ENCODE results near the gene RAB4A.
"Not testable (repeated sequence)": the region's sequence is repeated elsewhere in the genome, so short reads cannot be mapped to it uniquely, and the experiment has no call there.

RAB4A gene

DNA sequence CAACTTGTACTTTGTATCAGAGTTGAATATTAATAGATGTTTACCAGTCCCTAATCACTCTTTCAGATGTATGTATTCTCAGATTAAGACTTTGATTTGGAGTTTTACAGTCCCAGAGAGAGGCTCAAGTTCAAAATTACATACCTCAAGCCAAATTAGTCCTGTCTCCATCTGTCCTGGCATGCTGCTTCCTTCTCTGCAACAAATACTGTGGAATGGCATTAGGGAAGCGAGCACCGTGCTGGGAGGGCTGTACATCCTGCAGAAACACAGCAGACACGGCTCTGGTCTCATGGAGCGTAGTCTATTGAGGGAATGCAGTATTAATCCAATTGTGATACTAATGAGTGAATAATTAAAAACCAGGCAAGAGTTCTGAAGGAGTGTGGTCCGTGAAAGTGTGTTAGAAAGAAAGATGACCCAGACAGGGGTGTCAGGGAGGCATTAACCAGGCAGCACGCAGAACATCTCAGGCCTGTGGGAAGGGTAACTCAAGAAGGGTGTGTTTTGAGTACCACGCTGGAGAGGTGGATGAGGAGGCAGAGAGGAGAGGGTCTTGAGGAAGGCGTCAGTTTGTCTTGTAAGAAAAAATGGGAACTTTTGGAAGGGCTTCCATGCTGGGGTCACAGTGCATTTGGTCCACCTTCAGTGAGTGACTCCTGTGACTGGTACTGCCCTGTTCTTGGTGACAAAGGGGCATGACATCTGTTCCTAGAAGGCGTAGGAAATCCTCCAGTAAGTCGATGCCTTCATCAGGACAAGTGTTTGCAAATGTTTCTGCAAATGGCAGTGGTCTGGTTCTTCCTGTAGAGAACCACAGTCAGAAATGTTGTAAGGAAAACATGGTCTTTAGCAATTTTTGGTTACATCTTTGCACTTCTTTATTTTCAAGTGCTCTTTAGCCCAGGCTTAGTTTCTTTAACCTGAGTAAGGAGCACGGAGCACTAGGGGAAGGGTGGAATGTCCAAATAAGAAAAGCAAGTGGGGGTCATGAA, 1.6 kb downstream of the RAB4A start:
- peak; percentile 81 to 90 for DNase-seq

DNA sequence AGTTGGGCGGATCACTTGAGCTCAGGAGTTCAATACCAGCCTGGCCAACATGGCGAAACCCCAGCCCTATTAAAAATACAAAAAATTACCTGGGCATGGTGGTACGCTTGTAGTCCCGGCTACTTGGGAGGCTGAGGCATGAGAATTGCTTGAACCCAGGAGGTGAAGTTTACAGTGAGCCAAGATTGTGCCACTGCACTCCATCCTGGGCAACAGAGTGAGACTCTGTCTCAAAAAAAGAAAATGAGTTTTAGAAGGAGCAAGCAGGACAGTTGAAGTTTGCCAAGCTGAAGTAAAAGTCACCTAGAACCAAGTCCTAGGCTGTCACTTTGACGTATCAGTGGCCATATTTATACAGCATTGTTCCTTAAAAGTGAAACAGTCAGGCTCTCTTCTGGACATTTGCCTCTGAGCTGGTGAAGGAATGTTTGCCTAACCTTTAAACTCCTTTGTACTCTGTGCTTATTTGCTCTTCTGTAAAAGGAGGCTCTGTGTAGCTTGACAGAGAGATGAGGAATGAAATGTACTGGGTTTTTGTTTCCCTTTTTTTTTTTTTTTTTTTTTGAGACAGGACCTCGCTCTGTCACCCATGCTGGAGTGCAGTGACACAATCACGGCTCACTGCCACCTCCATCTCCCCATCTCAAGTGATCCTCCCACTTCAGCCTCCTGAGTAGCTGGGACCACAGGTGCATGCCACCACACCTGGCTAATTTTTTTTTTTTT, 2.8 kb downstream of the RAB4A start:
- peak in 1 of 2 donors; percentile 22 for DNase-seq

DNA sequence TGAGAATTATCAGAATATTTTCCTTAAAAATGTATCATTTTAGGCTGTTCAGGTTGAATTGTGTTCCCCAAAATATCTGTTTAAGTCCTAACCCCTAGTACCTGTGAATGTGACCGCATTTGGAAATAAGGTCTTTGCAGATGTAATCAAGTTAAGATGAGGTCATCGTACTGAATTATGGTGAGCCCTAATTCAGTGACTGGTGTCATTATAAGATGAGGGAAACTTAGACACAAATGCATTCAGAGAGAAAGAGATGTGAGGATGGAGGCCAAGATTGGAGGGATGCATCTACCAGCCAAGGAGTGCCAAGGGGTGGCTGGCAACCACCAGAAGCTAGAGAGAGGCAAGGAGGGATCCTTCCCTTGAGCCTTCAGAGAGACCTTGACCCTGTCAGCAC, 4.1 kb downstream of the RAB4A start:
- DNase-seq, result no peak

DNA sequence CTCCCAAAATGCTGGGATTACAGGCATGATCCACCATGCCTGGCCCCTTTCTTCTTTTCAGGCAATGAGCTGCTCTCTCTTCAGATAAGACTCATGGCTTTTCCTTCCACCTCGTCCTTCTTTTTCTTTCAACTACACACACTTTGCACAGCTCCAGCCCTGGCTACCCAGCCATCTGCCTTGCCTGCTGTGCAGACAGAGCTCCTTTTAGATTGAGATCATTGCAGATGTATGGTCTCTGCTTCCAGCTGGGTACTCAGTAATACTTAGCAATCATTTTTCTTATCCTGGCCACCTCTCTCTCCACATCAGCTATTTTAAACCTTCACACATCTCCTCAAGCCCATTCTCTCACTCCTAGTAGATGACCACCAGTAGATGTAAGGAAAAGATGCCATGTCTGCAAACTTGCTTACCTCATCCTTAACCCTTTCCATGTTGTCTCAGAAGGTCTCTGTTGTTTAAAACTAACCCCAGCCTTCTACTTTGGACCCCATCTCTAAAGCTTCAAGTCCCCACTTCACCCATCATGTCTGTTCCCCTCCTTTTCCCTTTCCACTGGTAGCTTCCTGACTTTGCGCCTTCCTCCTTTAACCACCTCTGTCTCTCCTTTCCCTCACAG, 7.3 kb downstream of the RAB4A start:
- DNase-seq, result no peak

DNA sequence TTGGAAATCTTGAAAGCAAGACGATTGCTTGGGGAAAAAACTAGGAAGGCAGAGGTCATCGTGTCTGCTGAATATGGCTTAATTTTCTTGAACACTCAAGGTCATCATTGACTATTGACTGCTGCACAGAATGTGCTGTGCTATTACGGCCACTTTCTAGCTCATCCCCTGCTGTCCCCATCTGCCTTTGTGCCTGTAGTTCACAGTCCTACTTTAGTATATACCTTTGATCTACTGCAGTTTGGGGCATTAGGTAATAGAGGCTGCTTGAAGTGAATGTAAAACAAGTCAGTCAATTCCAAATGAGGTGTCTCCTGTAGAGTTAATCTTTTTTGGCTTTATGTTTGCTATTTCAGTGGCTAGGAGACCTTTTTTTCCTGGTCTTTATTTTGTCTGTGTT, 8.3 kb downstream of the RAB4A start:
- DNase-seq, result peak in 1 of 2 donors; percentile 17

DNA sequence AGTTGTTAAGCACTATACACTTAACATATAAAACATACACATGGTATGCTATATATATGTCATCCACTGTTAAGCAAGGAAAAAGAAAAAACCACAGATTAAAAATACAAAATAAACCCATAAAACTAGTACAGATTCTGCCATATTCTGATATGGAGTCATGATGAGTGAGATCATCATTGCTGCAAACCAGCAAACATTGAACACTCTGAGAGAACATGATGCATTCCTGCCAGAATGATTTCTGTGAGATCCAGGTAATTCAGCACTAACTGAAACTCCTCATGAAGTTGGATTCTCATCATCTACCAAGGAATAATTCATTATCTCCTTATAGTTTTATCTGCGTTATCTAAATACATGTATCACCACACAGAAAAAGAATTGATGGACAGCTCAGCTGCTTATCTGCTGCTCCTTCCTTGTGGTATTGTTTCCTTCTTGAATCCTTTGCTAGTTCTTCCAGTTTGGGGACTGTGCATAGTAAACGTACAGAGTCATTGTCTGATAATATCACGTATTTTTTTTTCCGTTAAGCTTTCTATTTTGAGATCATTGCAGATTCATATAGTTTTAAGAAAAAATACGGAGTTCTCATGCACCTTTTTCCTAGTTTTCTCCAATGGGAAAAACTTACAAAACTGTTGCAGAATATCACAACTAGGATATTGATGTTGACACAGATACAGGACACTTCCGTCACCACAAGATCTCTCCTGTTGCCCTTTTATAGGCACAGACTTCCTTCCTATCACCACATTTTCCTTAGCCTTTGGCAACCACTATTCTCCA, 9.3 kb downstream of the RAB4A start:
- DNase-seq, result no peak

DNA sequence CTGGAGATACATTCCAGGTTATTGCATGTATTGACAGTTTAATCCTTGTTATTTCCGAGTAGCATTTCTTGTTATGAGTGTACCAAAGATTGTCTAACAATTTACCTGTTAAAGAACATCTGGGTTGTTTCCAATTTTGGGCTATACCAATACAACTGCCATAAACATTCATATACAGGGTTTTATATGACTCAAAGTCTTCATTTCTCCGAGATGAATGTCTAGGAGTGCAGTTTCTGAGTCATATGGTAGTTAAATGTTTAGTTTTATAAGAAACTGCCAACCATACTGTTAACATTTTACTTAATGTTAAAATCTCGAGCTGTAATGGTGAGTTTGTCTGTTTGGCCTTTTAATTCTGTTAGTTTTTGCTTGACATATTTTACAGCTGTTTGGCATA, 10.0 kb downstream of the RAB4A start:
- DNase-seq, result no peak

DNA sequence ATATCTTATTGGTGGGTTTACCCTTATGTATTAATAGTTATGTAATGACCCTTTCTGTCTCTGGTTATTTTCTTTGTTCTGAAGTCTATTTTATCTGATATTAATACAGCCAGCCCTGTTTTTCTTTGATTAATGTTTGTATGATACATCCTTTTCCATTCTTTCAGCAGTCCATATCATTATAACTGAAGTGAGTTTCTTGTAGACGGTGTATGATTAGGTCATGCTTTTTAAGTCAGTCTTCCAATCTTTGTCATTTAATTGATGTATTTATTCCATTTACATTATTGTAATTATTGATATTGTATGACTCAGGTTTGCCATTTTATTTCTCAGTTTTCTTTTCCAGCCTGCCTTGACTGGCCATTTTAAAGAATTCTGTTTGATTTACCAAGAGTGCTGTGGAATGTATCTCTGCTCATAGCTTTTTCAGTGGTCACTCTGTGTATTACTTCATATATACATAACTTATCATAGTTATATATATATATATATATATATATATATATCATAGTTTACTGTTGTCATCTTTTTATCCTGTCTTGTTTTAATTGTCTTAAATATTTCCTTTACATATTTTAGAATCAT, 10.5 kb downstream of the RAB4A start:
- no peak for DNase-seq

DNA sequence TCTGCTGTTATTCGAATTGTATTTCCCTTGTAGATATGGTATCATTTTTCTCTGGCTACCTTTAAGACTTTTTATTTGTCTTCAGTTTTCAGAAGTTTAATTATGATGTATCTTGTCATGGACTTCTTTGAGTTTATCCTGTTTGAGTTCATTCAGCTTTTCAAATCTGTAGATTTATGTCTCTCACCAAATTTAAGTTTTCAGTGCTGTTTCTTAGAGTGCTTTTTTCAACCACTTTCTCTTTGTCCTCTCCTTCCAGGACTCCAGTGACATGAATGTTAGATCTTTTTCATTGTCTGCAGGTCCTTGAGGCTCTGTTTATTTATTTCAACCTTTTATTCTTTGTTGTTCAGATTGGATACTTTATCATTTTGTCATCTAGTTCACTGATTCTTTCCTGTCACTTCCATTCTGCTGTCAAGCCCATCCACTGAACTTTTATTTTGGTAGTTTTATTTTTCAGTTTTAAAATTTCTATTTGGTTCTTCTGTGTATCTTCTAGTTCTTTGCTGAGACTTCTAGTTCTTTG, 11.4 kb downstream of the RAB4A start:
- no peak for DNase-seq

DNA sequence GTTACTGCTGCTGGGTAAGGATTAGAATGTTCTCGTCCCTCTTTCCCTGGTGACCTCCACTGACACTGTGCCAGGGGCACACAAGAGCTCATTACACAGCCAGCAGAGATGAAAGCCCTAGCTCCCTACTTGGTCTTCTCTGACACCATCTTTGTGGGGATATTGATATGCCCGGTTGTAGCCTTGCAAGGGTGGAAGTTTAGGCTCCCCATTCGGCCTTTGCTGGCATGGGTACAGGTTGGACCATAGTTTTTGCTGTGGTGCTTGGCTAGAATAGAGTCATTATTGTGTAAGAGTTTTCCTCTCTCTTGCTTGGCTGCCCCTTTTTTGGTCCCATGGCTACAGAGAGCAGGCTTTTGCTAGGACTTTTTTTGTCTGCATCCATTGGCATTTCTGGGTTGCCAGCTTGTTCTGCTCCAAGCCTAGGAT, 12.3 kb downstream of the RAB4A start:
- DNase-seq, result no peak

DNA sequence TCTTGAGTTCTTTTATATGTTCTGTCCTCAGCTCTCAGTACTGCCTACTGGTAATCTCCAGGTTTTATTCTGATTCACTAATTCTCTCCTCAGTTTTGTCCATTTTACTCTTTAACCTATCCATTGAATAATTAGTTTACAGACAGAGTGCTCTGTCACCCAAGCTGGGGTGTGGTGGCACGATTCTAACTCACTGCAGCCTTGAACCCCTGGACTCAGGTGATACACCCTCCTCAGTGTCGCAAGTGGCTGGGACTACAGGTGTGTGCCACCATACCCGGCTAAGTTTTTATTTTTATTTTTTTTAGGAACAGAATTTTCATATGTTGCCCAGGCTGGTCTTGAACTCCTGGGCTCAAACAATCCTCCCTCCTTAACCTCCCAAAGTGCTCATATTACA, 14.0 kb downstream of the RAB4A start:
- DNase-seq, result no peak

DNA sequence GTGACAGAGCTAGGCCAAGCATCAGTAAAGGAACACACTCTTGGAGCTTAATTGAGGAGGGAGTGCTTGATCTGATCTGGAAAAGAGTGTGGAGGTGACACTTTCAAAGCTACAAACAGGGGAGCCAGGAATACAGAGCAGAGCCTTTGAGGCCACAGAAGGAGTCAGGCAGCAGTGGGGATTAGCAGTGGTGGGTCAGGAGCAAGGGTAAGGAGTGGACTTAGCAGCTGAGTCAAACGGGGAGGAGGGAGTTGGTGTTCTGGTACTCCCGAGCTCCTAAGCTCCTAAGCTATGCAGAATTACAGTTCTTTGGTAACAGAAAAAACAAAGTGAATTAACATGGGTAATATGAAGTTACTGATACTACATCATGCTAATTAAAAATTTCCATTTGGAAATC, 14.5 kb downstream of the RAB4A start:
- DNase-seq, result no peak

DNA sequence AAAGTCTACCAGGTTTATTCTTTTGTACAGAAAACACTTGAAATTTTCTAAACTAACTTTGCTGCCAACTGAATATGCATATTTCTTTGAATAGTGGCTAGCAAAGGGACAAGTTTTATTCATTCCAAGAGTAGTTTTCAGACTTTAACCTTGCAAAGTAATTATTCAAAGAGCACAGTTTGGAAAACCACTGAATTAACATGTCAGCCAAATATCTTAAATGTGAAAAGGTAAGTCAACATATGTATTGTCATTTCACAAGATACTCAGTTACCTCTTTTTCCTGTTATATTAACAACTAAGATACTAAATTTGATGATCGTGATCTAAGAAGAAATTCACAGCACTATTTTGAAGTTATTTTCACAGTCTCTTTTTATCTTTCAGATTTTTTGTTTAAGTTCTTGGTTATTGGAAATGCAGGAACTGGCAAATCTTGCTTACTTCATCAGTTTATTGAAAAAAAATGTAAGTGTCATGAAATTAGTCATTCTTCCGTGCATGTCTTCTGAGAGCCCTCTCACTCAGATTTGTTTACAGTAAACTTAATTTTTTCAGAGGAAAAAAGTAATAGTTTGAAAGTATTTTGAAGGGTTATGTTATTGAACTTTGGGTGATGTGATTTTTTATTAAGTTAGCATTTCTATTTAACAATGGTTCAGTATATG, 15.3 kb downstream of the RAB4A start:
- DNase-seq, result peak in 1 of 2 donors; percentile 39

DNA sequence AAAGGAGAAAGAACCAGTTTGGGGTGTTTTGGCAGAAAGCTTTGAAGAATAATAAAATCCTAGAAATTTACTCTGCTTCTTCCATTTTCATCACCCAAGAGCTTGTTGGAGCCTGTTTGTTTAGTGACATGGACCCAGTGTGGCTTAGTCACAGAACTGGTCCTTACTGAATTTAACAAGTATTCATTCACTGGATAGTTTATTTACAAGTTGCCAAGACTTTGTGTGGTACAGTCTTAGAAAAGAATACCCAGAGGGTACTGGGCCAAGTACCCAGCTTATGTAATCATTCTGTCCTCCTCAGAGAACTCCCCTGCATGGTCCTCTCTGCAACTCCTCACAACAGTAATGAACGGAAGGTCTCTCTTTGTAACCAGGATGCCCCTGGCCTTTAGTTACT, 16.4 kb downstream of the RAB4A start:
- no peak for DNase-seq

DNA sequence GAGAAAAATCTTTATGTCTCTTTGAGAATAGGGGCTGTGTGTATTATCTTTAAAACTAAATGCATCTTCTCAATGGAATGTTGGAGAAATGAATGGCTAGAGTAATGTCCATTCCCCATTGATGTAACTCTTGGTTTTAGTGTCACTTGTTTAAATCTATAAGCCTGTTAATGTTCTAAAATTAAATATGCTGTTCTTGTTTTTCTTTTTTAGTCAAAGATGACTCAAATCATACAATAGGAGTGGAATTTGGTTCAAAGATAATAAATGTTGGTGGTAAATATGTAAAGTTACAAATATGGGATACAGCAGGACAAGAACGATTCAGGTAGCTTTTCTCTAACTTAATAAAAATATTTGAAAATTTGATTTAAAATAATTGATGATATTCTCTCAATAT, 17.6 kb downstream of the RAB4A start:
- no peak for DNase-seq

DNA sequence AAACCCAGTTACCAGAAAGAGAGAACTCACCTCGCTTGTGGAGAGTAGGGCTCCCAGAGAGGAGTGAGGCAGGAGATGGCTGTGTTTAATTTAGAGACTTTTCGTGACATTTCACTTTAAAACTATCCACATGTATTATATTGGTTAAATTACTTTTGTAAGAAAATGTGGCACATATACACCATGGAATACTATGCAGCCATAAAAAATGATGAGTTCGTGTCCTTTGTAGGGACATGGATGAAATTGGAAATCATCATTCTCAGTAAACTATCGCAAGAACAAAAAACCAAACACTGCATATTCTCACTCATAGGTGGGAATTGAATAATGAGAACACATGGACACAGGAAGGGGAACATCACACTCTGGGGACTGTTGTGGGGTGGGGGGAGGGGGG, 20.8 kb downstream of the RAB4A start:
- not testable (repeated sequence) for DNase-seq

DNA sequence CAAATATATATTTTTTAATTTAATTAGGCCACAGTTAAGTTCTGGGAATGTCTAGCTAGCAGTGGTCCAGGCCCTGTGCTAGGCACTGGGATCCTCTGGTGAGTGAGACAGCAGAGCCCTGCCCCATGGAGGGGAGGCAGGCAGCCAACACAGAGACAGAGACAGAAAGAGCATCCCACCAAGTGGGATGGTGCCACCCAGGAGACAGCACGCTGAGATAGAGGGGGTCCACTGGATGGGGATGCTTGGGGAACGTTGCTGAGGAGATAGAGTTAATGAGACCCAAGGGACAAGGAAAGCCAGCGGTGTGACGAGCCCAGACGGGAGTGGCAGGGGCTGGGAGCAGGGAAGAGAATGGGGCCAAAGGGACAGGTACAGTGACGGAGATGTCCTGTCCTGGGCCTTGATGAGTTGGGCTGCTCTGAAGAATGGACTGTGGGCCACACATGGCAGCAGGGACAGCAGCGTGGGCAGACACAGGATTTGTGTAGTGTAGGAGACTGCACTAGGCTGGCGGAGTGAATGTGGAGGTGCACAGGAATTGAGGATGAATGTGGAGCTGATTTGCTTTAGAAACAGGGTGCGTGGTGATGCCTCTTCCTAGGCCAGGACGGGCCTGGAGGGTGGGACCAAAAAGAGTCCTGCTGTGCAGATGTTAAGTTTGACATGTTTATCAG, 22.8 kb downstream of the RAB4A start:
- DNase-seq, result no peak

DNA sequence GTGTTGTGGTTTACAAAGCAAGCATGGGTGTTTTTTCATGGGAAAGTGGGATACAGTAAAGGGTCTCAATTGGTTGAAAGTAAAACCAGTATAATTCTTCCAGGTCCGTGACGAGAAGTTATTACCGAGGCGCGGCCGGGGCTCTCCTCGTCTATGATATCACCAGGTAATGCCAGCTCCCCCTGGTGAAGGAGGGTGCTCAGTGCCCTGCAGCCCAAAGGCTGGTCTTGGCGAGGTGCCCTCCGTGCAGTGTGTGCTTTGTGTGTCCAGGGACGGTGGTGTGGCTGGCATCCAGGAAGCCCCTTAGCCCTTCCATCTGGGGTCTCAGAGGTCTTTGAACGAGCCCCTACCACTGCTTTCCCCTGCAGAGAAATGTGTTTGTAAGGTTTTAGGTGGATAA, 24.8 kb downstream of the RAB4A start:
- no peak for DNase-seq

DNA sequence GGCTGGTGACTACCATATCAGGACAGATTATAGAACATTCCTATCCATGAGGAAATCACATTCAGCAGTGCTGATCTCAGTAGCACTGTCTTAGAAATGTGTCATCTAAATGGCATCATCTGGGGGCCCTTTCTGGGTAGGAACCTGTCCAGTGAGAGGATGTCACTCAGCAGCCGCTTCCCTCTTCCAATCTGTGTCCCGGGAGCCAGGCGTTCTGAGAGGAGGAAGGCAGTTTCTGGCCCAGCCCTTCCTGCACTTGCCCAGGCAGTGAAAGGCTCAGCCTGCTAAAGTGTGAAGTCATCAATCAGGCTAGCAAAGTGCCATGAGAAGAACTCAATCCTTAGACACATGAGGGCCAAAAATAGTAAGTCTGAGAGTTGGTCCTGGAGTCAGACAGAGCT, 25.6 kb downstream of the RAB4A start:
- no peak for DNase-seq

DNA sequence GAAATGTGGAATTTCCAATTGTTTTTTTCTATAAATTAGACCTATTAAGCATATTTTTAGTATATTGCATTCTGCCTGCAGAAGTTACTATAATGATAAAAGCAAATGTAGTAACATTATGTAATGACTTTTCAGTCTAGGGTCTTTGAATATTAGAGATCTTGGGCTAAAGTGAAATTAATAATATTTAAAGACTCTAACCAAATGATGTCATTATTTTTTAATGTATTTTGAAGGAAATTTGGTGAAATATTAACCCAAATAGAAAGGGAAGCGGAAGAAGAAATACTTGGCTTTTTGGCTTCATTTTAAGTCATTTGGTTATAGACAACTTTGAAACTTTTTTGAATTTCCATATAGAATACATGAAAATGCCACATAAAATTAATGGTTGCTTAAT, 26.8 kb downstream of the RAB4A start:
- DNase-seq, result no peak

DNA sequence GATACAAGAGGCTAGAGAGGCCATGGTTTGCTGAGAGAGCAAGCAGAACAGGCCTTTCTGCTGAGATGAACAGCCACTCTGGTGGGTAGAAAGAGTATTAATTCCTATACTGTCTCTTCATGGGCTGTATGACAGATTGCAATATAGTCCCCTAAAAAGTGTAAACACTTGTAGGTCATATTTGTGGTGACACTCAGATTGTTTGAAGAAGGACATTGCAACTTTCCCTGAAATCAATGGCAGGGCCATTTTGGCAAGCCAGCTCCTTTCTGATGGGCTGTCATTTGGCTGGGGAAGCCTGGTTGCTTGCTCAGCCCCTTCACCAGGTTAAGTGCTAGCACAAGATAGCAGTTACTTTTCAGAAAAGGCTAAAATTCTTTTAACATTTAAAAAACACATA, 27.5 kb downstream of the RAB4A start:
- DNase-seq, result no peak
